G401.6 (cell line): ENCODE results near the gene EYA3.
A peak's percentile ranks its signal among the peaks of the same experiment; 100 is the strongest.

ENCODE experiments used
- FAIRE-seq: peaks from 2 replicates; lab custom pipeline; 2012; peaks lifted over from hg19 to GRCh38; lab: Jason Lieb, UNC

Gene EYA3

DNA sequence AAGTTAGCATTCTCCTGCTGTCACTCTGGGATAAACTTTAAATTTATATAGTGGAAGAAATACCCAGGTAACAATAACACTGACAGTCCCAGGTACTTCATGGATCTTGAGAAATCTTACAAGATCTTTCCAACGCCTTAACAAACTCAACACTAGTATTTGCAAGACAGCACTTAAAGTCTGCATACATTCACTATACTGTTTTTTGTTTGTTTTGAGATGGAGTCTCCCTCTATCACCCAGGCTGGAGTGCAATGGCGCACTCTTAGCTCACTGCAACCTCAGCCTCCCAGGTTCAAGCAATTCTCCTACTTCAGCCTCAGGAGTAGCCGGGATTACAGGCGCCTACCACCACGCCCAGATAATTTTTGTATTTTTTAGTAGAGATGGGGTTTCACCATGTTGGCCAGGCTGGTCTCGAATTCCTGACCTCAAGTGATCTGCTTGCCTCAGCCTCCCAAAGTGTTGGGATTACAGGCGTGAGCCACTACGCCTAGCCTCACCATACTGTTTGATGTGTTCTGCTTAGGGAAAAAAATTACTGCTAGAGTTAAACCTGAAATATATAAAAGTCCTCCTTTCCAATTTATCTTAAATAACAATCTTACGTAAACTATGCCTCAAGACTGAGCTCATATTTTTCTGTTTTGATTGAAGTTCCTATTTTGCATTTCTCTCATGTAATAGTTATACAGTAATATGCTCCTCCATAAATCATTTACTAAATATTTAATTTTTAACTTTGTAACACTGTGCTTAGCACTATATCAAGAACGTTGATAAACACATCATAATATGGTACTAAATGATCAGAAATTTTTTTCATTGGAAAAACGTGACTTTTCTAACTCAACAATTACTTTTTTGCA, 17.5 kb downstream of the EYA3 start:
- peak; percentile 62 for FAIRE-seq

DNA sequence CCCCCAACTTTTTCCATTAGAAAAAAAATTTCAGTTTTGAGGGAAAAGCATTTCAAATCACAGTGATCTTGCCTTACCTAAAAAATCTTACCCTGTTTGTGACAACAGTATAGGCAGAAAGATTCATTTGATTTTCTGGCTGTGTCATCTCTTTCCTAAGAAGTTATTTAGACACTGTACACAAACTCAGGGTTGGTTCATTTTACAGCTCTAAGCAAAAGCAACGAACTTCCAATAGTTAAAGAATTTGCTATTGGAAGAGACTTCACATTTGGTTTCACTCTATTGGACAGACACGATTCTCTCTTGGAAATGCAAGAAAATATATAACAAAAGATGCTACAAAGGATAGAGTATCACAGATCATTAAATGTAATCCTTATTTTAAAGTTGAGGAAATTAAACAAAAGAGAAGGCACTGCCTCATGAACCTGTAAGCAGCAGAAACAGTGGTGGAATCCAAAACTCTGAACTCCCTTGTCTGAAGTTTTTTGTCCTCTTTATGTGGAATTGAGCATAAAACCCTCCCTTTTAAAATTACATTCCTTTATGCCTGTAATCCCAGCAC, 20.8 kb downstream of the EYA3 start:
- FAIRE-seq: peak; percentile 44

DNA sequence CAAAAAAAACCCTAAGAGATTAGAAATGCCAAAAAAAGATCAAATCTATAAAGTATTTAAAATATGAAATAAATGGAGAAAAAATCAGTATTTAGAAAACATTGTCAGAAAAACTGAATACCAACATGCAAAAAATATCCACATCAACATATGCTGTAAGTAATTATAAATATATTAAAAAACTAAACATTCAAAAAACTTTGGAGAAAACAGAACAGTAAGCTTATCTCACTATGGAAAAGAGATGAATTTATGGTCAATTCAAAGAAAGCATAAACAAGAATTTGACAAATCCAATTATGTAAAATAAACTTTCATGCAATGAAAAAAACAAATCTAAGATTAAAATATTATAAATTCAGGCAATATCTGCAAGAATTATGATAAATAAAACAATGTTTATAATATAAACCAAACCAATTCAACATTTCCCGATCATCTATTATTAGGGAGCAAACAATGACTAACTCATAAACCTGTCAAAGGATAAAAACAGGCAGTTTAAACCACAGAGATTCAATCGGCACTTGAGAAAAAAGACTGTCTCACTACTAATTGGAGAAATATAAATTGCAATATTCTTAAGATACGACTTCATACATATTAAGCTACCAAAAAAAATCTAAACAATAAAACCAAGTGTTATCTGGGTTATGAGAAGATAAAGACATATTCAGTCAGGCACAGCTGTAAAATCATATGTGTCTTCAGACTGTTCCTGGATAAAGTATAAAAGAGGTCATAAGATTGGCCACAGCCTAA, 21.8 kb downstream of the EYA3 start:
- FAIRE-seq: peak; percentile 87

DNA sequence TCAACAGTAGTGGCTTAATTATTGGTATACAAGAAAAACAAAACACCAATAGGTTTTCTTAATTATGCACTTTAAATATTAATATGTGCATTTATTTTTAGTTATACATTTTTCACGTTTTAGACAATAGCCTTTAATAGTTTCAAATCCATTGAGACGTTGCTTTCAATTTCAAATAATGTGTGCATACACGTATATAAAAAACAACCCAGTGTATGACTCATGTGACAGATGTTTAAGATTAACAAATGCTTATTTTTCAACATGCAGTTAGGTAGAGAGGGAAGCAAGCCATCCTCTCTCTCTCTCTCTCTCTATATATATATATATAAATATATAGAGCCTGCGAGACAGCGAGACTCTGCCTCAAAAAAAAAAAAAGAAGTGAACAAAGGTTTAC, 24.3 kb downstream of the EYA3 start:
- no peak for FAIRE-seq

DNA sequence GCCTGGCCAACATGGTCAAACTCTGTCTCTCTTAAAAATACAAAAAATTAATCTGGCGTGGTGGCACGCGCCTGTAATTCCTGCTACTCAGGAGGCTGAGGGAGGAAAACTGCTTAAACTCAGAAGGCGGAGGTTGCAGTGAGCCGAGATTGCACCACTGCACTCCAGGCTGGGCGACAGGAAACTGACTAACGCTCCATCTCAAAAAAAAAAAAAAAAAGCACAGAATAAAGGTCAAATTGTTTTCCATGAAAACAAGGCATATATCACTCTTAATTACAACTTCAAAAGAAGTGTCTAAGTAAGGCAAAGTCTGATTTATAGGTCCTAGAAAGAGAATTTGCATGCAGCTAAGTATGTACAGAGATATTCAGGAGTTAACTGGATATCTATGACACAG, 25.6 kb downstream of the EYA3 start:
- no peak for FAIRE-seq

DNA sequence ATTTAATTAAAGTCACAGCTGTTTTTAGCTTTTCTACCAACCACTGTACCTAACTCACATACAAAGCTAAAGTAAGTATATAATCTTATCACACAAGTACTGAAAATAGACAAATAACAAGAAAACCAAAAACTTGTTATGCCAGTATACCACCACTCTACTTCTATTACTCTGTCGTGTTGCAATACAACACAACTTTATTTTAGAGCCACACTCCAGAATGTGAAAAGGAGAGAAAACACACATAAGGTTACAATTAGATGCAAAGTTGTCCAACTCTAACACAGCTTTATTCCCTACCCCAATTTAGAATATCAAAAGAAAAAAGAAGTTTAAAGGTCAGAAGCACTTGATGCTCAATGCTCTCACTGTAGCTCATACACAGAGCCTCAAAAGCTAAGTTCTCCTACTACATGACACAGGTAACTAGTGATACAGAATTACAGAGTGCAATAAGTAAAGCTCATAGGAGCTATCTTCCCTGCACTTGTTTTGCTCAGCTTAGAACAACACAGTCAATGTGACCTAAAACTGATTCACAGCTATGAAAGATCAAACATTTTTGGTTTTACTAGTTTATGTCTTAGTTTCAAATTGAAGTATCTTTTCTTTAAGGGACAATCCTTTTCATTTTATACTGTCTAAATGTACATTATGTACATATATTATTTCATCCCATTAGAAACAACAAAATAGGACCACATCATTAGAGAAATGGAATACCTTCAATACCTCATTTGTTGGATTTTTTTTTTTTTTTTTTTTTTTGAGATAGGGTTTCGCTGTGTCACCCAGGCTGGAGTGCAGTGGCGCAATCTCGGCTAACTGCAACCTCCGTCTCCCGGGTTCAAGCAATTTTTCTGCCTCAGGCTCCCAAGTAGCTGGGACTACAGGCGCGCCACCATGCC, 29.2 kb downstream of the EYA3 start:
- no peak for FAIRE-seq

DNA sequence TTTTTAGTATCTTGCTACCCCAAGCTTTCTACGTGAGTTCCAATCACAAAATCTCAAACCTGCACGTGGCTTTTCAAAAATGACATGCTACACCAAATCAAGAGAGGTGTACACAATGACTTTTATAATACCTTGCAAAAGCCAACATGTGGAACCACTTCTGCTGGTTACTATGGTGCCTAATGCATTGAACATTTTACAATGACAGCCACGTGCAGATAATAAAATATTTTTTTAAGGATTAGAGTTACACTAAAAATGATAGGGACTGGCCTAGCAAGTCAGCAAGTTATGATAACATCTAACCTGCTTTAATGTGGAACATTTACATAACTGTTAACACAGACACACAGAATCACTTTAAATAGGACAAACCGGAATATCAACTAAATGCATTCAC, 30.2 kb downstream of the EYA3 start:
- FAIRE-seq: no peak

DNA sequence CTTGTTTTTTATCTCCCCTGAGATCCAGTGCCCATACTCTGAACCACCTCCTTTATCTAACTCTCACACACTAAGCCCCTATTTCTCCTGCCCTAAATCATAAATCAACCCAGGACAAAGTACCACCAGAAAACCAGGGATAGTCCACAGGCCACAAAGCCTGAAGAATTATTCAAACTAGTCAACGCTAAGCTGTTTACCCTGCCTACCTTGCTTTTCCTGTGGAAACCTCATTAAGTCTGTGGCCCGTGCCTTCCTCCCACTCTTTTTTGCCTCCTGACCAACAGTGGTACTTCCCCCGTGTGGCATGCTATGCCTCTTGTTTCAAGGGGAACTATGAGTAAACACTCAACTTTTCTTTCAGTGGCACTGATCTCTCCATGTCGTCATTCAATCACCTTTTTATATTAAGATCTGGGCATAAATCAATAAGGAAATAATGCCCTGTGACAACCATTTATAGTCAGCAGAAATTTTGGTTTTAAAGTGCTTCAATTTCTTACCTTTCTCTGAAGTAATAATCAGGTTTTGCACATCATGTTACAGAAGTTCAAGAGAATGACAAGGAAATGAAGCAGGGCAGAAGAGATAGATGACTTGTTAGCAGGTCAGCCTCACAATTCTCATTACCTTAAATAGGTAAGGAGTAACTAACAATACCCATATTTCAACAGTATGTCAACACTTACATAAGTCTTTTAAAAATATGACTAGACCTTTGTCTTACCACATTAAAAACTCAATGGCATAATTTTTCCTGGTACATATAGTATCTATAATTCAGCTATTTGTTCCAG, 32.1 kb downstream of the EYA3 start:
- FAIRE-seq: no peak

DNA sequence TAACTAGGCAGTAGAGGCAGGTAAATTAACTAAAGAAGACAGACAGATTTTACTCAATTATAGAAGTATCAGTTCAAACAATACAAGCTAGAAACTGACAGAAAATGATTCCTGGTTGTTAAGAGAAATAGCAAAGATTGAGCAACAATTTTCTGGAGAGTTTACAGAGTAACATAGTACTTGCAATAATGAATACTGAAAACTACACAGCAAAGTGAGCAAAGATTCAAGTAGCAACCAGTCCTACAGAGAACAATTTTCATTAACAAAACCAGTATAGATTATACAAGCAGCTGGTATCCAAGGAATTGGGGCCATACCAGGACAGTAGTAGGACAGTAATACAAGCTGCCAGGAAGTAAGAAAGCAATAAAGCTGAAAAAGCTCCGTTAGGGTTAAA, 37.6 kb downstream of the EYA3 start:
- FAIRE-seq: no peak

DNA sequence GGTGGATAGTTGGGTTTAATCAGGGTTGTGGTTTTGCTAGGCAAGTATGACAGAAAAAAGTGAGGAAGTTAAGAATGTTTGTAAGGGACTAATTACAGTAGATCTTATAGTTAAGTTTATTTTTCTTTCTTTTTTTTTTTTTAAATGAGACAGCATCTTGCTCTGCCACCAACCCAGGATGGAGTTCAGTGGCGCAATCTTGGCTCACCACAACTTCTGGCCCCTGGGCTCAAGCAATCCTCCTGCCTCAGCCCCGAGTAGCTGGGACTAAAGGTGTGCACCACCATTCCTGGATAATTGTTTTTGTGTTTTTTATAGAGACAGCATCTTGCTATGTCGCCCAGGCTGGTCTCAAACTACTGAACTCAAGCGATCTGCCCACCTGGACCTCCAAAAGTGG, 41.7 kb downstream of the EYA3 start:
- FAIRE-seq: no peak

DNA sequence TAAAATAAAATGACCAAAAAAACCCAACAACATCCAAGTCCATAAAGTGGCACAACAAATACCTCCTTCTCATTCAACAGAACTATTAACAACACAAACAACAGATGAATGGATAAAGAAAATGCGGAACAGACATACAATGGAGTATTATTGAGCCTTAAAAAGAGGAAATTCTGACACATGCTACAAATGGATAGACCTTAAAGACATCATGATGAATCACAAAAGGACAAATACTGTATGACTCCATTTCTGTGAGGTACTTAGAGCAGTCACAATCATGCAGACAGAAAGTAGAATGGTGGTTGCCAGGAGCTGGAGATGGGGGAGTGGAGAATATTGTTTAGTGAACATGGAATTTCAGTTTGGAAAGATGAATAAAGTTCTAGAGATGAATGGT, 42.6 kb downstream of the EYA3 start:
- no peak for FAIRE-seq

DNA sequence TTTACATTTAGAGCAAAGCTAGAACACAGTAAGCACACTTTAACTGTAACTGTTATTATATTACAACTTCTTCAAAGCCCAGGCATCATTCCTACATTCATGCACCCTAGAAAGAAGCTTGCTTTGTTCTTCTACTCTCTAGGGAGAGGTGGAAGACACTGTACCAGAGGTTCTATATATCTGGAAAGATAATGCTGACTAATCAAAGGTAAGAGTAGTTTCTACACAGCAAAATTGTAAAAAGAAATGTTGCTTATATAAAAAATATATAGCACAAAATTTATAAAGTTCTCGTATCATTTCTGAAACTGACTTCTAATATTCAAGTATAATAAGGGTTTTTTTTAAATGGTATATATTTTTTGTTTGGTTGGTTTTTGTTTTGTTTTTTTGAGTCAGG, 44.0 kb downstream of the EYA3 start:
- peak; percentile 55 for FAIRE-seq

DNA sequence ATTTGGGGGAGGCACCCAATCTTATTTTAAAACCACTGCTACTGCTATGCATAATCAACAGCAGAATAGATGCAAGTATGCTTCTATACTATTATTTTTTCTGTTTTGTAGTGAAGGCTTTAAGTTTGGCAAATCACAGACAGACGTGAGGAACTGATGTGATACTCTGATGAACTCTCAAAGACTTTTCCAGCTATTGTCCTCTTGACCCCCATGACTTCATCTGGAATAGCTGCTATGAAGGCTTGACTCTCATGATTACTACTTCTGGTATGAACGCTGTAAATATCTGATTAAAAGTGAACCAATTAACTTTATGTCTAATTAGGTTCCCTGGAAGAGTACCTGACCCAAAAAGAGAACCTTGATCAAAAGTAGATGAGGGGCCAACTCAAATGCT, 49.1 kb downstream of the EYA3 start:
- no peak for FAIRE-seq

DNA sequence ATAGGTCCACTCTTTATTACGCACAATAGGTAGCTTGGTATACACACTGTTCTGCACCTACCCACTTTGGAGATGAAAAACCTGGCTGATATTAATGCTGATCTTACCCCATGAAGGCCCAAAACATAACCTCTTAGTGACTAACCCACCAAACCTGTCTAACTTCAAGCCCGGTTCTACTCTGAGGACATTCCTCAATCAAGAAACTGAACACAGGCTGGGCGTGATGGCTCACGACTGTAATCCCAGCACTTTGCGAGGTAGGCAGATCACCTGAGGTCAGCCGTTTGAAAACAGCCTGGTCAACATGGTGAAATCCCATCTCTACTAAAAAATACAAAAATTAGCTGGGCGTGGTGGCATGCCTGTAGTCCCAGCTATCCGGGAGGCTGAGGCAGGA, 50.5 kb downstream of the EYA3 start:
- FAIRE-seq: no peak

DNA sequence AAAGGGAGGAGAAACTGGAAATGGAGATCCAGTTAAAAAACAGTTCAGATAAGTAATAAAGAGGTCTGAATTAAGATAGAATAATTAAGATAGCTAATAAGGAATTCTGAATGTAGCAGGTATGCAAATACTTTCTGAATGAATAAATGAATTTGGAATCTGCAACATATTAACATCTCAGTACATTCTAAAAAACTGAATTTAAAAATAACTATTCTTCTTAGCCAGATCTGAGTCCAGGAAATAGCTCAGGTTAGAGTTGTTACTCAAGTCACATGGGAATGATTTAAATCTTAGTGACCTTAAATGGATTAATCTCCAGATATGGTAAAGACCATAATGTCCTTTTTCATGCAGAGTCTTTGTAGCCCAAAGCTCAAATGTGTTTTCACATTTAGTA, 51.2 kb downstream of the EYA3 start:
- FAIRE-seq: no peak

DNA sequence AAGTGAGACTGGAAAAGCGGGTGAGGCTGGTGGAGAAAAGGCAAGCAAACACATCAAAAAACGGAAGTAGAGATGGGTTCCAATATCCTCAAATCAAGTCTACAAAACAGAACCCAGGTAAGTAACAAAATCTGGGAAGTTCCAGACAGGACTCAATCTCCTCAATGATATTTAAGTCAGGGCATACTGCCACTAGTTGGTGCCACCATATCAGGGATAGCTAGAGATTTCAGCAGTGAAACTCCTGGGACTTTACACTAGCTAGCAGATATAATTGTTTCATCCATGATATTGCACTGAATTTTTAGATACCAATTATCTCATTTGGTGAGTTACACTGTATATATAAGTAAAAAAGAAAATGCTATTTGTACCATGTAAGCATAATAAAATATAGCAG, 52.0 kb downstream of the EYA3 start:
- no peak for FAIRE-seq

DNA sequence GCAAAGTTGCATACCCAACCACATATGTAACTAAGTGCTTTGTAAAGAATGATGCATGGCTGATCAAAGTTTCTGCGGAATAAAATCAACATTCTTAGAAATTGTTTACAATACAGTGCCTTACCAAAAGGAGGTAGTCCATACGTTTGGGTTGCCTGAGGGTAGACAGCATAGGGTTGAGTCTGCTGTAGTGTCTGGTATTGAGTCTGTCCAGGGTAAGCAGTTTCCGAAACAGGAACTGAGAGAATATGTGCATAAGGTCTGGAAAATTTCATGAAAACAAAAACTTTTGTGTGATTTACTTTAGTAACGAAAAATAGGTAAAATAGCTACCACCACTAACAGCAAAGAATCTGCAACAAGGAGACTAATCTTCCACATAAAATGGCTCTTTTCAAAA, 53.0 kb downstream of the EYA3 start:
- no peak for FAIRE-seq

DNA sequence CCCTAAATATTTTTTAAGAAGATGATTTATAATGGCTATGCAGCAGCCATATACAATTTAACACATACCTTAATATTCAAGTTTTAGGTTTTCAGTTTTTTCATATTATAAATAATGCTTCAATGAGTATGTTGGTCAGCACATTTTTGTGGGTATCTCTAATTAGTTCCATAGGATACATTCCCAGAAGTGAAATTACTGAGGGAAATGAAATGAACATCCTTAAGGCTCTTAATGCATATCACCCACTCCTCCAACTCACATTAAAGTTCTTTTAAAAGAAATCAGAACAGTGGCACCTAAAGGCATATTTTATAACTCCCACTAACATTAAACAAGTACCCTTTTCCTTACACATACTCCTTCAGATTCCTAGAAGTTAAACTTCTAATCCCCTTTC, 56.1 kb downstream of the EYA3 start:
- peak; percentile 13 for FAIRE-seq

DNA sequence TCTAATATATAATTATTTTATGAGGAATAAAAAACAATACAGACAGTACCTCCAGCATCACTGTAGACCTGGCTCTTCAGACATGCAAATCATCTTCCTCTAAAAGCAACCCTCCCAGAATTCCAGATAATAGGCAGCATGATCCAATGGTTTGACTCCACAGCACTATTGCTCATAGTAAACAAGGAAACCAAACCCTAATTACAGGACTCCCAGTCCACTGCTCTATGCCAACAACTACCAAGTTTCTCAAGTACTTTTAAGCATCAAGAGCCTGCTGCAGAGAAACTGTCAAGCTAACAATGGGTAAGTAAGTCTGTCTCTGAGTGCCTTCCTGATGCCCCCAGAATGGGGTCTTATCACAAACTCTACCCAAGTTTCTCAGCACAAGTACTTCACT, 57.2 kb downstream of the EYA3 start:
- FAIRE-seq: no peak

DNA sequence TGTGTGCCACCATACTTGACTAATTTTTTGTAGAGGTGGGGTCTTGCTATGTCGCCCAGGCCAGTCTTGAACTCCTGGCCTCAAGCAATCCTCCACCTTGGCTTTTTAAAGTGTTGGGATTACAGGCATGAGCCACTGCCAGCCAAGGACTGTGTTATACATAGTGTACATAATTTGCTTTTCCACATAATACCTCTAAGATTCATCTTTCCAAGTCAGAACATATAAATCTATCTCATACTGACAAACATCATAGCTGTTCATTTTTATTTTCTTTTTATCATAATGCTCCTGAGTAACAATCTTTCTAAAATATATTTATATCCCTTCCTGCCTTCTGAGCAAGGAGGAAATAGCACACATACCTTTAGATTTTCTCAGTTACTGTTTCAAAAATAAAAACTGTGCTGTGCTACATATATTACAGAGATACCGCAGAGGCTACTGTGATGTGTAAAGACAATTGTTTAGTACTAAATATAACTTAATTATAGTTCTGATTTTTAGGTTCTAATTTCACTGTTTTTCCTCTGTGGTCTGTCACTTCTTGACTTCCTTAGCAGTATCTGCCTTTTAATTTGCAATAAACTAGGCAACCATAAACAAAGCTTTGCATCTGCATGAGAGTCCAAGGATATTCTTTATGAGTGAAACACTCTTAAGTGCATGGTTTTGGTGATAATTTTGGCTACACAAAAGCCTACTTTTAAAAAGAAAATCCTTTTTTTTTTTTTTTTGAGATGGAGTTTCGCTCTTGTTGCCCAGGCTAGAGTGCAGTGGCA, 59.3 kb downstream of the EYA3 start:
- FAIRE-seq: no peak

DNA sequence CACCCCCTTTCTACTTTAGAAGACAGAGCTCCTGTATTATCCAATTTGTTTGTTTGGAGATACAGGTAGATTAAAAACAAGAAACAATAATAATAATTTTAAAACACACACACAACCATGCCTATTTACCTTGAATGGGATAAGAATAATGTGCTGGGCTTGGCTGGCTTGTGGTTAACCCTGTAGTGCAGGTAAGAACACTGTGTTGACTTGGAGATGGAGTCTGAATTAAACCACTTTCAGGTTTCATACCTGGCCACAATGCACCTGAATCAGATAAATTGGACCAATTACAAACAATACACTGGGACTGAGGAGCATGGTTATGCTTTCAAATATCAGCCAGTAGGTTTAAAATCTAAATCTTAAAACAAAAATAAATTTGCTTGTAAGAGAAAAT, 60.8 kb downstream of the EYA3 start:
- FAIRE-seq: no peak
